A549 (cell line): ENCODE measurements around the gene NSD1.

Experiments used
- CBX2 ChIP-seq: fragments of 200-600 bp; sonication (generic); IDR thresholded peaks from 2 replicates; pipeline ENCODE4 v1.6.1; 2016; ENCODE audit warnings: low read depth, mild to moderate bottlenecking, borderline replicate concordance
- CEBPB ChIP-seq, 2 experiments: fragments of >200 bp in 1 of 2; sonication (Bioruptor Twin) in 1 of 2; formaldehyde crosslinking in 1 of 2; IDR thresholded peaks; 2 replicates each; pipeline ENCODE4 v1.6.1; 2012 to 2016
- CHD2 ChIP-seq: fragments of 150-350 bp; IDR thresholded peaks from 2 replicates; pipeline ENCODE4 v1.6.1; 2014; ENCODE audit warnings: low read length; ENCODE audit not compliant: partially characterized antibody
- EP300 ChIP-seq, 2 experiments: fragments of >200 bp; sonication (Bioruptor Twin); formaldehyde crosslinking; IDR thresholded peaks; 2 replicates in 1 of 2; 3 replicates in 1 of 2; pipeline ENCODE4 v1.6.1; 2016 to 2017
- GATA3 ChIP-seq: IDR thresholded peaks from 2 replicates; pipeline ENCODE4 v1.6.1; 2012; ENCODE audit warnings: borderline replicate concordance
- HOXB13 ChIP-seq: fragments of 250-450 bp; sonication (Bioruptor Pico); IDR thresholded peaks from 2 replicates; pipeline ENCODE4 v1.5.0; 2020; ENCODE audit warnings: low read depth, mild to moderate bottlenecking, moderate library complexity
- JUN ChIP-seq, 2 experiments: fragments of >200 bp; sonication (Bioruptor Twin); formaldehyde crosslinking; IDR thresholded peaks; 2 replicates in 1 of 2; 3 replicates in 1 of 2; pipeline ENCODE4 v1.6.1; 2016 to 2017
- POLR2A ChIP-seq: IDR thresholded peaks from 2 replicates; pipeline ENCODE4 v1.6.1; 2012; ENCODE audit warnings: mild to moderate bottlenecking, low read length
- RCOR1 ChIP-seq: fragments of 150-350 bp; IDR thresholded peaks from 2 replicates; pipeline ENCODE4 v1.6.1; 2014; ENCODE audit warnings: antibody characterized with exemption, low read length, low read depth
- RNF2 ChIP-seq: fragments of 200-600 bp; sonication (generic); IDR thresholded peaks from 2 replicates; pipeline ENCODE4 v1.6.1; 2016; ENCODE audit warnings: low read depth, mild to moderate bottlenecking, antibody characterized with exemption, moderate library complexity, borderline replicate concordance
- TF ChIP-seq, protein P1 (sequence below): fragments of >200 bp; sonication (Bioruptor Twin); formaldehyde crosslinking; IDR thresholded peaks from 3 replicates; pipeline ENCODE4 v1.5.1; 2016
- TF ChIP-seq, protein P2 (sequence below): fragments of 150-350 bp; IDR thresholded peaks from 2 replicates; pipeline ENCODE4 v1.6.1; 2014; ENCODE audit warnings: low read depth, mild to moderate bottlenecking, low read length
- TF ChIP-seq, protein P3 (sequence below): fragments of 450-650 bp; IDR thresholded peaks from 2 replicates; pipeline ENCODE4 v1.6.1; 2014; ENCODE audit warnings: antibody characterized with exemption

DNA sequence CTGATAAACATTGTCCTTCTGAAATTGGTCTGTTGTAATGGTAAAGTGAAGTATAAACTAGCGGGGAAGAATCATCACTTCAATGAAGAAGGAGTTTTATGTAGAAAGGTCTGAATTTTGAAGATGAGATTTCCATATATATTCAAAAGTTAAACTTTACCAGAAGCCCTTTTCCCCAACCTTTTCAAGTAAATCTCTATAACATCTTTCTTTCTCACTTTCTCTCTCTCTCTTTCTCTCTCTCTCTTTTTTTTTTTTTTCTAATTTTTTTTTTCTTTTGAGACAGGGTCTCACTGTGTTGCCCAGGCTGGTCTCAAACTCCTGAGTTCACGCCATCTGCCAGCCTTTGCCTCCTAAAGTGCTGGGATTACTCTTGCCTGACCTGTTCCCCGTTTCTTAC is 78.7 kb downstream of the NSD1 start:
- TF ChIP-seq, protein P1, sequence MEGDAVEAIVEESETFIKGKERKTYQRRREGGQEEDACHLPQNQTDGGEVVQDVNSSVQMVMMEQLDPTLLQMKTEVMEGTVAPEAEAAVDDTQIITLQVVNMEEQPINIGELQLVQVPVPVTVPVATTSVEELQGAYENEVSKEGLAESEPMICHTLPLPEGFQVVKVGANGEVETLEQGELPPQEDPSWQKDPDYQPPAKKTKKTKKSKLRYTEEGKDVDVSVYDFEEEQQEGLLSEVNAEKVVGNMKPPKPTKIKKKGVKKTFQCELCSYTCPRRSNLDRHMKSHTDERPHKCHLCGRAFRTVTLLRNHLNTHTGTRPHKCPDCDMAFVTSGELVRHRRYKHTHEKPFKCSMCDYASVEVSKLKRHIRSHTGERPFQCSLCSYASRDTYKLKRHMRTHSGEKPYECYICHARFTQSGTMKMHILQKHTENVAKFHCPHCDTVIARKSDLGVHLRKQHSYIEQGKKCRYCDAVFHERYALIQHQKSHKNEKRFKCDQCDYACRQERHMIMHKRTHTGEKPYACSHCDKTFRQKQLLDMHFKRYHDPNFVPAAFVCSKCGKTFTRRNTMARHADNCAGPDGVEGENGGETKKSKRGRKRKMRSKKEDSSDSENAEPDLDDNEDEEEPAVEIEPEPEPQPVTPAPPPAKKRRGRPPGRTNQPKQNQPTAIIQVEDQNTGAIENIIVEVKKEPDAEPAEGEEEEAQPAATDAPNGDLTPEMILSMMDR = no peak
- no peak for TF ChIP-seq EP300 (IDR thresholded peaks at IDR 0.05)
- TF ChIP-seq, protein P2, sequence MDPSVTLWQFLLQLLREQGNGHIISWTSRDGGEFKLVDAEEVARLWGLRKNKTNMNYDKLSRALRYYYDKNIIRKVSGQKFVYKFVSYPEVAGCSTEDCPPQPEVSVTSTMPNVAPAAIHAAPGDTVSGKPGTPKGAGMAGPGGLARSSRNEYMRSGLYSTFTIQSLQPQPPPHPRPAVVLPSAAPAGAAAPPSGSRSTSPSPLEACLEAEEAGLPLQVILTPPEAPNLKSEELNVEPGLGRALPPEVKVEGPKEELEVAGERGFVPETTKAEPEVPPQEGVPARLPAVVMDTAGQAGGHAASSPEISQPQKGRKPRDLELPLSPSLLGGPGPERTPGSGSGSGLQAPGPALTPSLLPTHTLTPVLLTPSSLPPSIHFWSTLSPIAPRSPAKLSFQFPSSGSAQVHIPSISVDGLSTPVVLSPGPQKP = no peak
- TF ChIP-seq CBX2 = no peak
- TF ChIP-seq POLR2A = no peak
- TF ChIP-seq CEBPB (IDR thresholded peaks at IDR 0.05) = no peak
- no peak for TF ChIP-seq RCOR1
- no peak for TF ChIP-seq HOXB13 (CRISPR knock-in tag)
- no peak for TF ChIP-seq RNF2
- TF ChIP-seq, protein P3, sequence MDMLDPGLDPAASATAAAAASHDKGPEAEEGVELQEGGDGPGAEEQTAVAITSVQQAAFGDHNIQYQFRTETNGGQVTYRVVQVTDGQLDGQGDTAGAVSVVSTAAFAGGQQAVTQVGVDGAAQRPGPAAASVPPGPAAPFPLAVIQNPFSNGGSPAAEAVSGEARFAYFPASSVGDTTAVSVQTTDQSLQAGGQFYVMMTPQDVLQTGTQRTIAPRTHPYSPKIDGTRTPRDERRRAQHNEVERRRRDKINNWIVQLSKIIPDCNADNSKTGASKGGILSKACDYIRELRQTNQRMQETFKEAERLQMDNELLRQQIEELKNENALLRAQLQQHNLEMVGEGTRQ = no peak
- no peak for TF ChIP-seq CHD2
- TF ChIP-seq JUN (IDR thresholded peaks at IDR 0.05) = no peak
- no peak for TF ChIP-seq GATA3
